ENCODE results near the gene SH3RF3.
"Not testable (repeated sequence)": the region's sequence is repeated elsewhere in the genome, so short reads cannot be mapped to it uniquely, and the experiment has no call there.

Gene SH3RF3

DNA sequence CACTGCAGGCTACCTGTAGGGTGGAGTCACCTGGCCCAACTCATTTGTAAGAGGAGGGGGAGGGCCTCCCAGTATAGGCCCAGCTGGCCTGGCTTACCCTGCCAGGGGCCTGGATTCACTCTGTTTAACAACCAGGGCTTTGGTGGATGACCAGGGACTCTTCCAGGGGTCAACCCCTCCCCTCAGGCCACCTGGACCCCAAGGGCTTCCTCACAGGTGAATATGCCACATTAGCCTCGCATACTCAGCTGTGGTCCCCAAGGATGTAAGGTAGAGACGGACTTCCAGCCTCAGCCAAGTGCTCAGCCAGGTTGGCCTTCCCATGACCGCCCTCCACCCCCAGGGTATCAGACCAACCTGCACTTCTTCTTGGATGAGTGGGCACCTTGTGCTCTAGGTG, 8.8 kb upstream of the SH3RF3 start:
- H3K4me3 ChIP-seq (ENCODE audit: low read length), result no peak overlapping the region
- no peak overlapping the region for H3K4me2 ChIP-seq (ENCODE audit: low read length)
- no peak overlapping the region for H3K9ac ChIP-seq (ENCODE audit: low read depth, low read length)
- H3K4me1 ChIP-seq (ENCODE audit: control insufficient read depth, insufficient read depth, low read length), result peaks cover 6% of the 10 kb centered on the region
- peaks cover 46% of the 10 kb centered on the region for H3K27me3 ChIP-seq (ENCODE audit: control insufficient read depth, insufficient read depth, low read length)
- H3K9me3 ChIP-seq (replicated peaks; ENCODE audit: low read length), result no peaks in the 10 kb centered on the region
- H3K36me3 ChIP-seq (ENCODE audit: insufficient read depth, low read length), result no peaks in the 10 kb centered on the region

DNA sequence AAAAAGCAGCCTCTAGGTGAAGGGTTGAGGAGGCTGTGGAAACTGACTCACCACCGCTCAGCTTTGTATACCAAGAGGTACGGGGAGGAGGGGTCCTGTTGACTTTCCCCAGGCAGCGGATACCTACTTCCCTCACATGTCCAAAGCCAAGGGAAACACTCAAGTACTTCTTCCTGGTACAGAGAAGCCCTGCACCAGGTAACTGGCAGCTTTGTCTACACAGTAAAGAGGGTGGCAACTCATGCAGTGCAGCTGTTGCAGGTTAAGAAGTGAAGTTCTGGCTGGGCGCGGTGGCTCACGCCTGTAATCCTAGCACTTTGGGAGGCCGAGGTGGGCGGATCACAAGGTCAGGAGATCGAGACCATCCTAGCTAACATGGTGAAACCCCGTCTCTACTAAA, 8.3 kb upstream of the SH3RF3 start:
- H3K9ac ChIP-seq (ENCODE audit: low read depth, low read length); H3K4me3 ChIP-seq (ENCODE audit: low read length); H3K36me3 ChIP-seq (ENCODE audit: insufficient read depth, low read length); H3K4me2 ChIP-seq (ENCODE audit: low read length); H3K9me3 ChIP-seq (replicated peaks; ENCODE audit: low read length); H3K4me1 ChIP-seq (ENCODE audit: control insufficient read depth, insufficient read depth, low read length): not testable (repeated sequence)
- peaks cover 46% of the 10 kb centered on the region for H3K27me3 ChIP-seq (ENCODE audit: control insufficient read depth, insufficient read depth, low read length)

DNA sequence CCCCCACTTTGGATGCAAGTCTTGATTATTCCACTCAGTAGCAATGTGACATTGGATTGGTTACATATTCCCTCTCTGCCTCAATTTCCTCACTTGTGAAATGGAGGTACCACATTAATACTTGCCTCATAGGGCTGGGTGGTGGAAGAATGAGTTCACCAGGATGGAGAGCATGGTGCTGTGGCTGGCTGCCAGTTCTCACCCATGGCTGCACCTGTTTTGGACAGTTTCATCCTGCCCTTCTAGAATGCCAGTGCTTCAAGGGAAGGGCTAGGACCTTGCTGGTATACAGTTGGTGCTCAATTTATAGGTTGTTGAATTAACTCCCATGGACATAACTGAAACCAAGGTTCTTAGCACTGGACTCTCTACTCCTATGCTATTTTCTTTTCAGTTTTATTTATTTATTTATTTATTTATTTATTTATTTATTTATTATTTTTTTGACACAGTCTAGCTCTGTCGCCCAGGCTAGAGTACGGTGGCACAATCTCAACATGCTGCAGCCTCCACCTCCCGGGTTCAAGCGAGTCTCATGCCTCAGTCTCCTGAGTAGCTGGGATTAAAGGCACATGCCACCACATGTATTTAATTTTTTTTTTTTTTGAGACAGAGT, 5.3 kb upstream of the SH3RF3 start:
- no peak overlapping the region for H3K4me3 ChIP-seq (ENCODE audit: low read length)
- H3K4me1 ChIP-seq (ENCODE audit: control insufficient read depth, insufficient read depth, low read length), result peaks cover 31% of the 10 kb centered on the region
- no peak overlapping the region for H3K4me2 ChIP-seq (ENCODE audit: low read length)
- H3K9me3 ChIP-seq (replicated peaks; ENCODE audit: low read length), result no peaks in the 10 kb centered on the region
- peaks cover 34% of the 10 kb centered on the region for H3K27me3 ChIP-seq (ENCODE audit: control insufficient read depth, insufficient read depth, low read length)
- no peaks in the 10 kb centered on the region for H3K36me3 ChIP-seq (ENCODE audit: insufficient read depth, low read length)
- H3K9ac ChIP-seq (ENCODE audit: low read depth, low read length), result no peak overlapping the region

DNA sequence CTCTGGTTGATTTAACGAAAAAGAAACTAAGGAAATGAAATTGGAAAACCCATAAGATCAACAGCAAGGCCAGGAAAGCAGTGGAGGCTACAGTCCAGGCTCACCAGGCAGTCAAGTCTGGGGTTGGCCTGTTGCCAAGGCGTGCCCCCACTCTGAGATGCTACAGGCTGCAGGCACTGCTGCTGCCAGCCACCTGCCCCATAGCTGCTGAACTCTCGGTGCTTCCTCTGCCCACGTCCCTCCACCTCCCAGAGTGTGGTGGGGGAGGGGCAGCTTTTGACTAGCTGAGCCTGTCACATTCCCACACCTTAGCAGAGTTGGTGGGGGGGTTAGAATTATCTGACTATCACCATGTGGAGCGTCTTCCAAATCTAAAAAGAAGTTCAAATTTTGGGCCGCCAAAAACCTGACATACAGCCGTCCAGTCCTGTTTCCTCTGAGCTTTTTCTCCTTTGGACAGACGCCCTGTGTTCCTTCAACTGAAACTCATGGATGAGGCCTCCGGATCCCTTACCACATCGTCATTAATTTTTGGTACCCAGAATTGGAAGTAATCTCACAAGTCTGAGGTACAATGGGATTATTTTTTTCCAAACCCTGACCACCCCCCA, 3.9 kb upstream of the SH3RF3 start:
- Histone ChIP-seq H3K4me3 (ENCODE audit: low read length) (peak overlapping the region; percentile 8), H3K4me2 (ENCODE audit: low read length) (peak overlapping the region; percentile 69), H3K27me3 (ENCODE audit: control insufficient read depth, insufficient read depth, low read length) (peaks cover 26% of the 10 kb centered on the region), H3K36me3 (ENCODE audit: insufficient read depth, low read length) (no peaks in the 10 kb centered on the region), H3K9ac (ENCODE audit: low read depth, low read length) (no peak overlapping the region), H3K9me3 (replicated peaks; ENCODE audit: low read length) (no peaks in the 10 kb centered on the region), H3K4me1 (ENCODE audit: control insufficient read depth, insufficient read depth, low read length) (peaks cover 31% of the 10 kb centered on the region)

DNA sequence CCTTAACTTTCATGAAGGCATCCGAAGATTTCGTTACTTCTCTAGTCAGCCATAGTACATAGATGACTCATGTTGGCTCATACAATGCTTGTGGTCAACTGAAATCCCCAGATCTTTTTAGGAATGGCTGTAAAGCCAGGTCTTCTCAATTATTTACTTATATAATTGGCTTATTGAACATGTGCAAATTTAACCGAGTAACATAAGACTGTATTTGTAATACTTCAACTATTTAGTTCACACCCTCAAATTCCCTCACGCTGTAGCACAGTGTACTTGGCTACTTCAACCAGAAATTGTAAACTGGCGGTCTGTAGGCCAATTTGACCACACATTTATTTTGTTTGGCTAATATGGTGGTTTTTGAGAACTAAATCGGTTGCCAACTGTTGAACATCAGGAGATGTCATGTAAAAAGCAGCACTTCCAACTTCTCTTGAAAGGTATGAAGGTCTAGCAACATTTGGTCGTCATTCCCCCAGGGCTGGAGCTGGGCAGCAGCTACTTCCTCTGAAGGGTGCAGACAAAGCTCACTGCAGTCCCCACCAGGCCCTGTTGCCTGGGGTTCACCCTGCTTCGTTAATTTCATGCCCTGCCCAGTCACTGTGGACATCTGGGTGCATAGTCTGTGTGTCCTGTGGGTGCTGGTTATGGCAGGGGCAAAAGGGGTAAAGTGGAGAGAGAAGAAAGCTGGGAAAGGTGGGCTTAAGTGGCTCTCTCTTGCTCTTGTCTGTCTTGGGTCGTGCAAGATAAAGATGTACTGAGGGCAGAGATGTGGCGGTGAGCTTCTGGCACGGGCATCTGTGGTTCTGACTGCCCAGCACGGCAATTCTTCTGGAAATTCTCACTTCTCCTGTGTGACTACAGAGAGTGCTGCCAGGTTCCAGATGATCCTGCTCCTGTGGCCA, 3.2 kb upstream of the SH3RF3 start:
- Histone ChIP-seq H3K9me3 (replicated peaks; ENCODE audit: low read length) (no peaks in the 10 kb centered on the region), H3K9ac (ENCODE audit: low read depth, low read length) (peak overlapping the region; percentile 19), H3K27me3 (ENCODE audit: control insufficient read depth, insufficient read depth, low read length) (peaks cover 26% of the 10 kb centered on the region), H3K4me1 (ENCODE audit: control insufficient read depth, insufficient read depth, low read length) (peaks cover 31% of the 10 kb centered on the region), H3K4me3 (ENCODE audit: low read length) (peak overlapping the region; percentile 52), H3K36me3 (ENCODE audit: insufficient read depth, low read length) (no peaks in the 10 kb centered on the region), H3K4me2 (ENCODE audit: low read length) (peak overlapping the region; percentile 96)

DNA sequence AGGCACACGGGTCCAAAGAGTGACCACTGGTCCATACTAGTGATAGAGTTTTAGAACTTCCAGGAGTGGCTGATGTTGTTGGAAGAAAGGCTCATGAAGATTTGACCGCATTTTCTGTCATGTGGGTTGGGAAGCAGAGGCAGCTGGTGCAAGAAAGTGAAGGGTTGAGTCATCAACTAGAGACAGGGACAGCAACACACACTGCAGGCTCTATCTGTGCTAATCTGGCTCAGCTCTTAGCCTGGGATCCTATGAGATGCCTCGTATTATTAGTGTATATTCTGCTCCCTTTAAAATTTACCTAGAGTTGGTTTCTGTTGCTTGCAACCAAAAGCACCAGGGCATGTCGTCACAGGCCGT, 2.5 kb upstream of the SH3RF3 start:
- no peaks in the 10 kb centered on the region for H3K9me3 ChIP-seq (replicated peaks; ENCODE audit: low read length)
- peaks cover 34% of the 10 kb centered on the region for H3K4me1 ChIP-seq (ENCODE audit: control insufficient read depth, insufficient read depth, low read length)
- no peaks in the 10 kb centered on the region for H3K36me3 ChIP-seq (ENCODE audit: insufficient read depth, low read length)
- peak overlapping the region; percentile 96 for H3K4me2 ChIP-seq (ENCODE audit: low read length)
- H3K27me3 ChIP-seq (ENCODE audit: control insufficient read depth, insufficient read depth, low read length), result peaks cover 22% of the 10 kb centered on the region
- H3K9ac ChIP-seq (ENCODE audit: low read depth, low read length), result no peak overlapping the region
- peak overlapping the region; percentile 52 for H3K4me3 ChIP-seq (ENCODE audit: low read length)

DNA sequence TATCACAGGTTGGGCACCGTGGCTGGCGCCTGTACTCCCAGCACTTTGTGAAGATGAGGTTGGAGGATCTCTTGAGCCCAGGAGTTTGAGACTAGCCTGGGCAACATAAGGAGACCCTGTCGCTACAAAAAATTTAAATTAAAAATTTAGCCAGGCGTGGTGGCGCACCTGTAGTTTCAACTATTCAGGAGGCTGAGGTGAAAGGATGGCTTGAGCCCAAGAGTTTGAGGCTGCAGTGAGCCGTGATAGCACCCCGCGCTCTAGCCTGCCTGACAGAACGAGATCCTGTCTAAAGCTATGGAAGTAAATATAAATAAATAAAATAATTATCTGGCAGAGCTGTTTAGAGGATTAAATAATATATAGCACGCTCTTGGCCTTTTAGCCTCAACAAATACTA, 1.4 kb upstream of the SH3RF3 start:
- Histone ChIP-seq H3K9ac (ENCODE audit: low read depth, low read length) (peak overlapping the region; percentile 27), H3K27me3 (ENCODE audit: control insufficient read depth, insufficient read depth, low read length) (peaks cover 12% of the 10 kb centered on the region), H3K4me3 (ENCODE audit: low read length) (peak overlapping the region; percentile 86), H3K36me3 (ENCODE audit: insufficient read depth, low read length) (no peaks in the 10 kb centered on the region), H3K4me1 (ENCODE audit: control insufficient read depth, insufficient read depth, low read length) (peaks cover 39% of the 10 kb centered on the region), H3K4me2 (ENCODE audit: low read length) (peak overlapping the region; percentile 96), H3K9me3 (replicated peaks; ENCODE audit: low read length) (no peaks in the 10 kb centered on the region)

DNA sequence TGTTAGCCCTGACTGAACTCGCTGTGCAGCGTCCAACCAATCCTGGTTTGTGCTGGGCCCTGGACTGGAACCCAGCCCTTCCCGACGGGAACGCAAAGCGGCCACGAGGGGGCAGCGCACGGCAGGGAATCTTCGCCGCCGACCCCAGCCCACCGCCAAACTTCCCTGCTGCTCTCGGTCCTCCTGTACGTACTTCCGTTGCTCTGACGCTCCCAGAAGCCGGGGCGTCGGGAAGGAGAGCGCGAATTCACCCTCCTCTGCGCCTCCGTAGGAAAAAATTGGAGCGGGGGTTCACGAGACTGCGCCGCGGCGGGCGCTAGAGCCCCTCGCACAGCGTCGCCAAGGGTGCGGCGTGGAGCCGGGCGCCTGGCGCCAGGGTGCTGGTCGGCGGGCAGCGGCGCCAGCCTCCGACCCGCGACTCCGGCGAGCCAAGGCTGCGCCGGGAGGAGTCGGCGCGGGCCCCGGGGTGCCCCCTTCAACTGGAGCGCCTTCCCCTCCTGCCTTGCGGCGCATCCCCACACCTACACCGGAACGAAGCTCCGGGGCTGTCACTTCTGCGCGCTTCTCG, 873 bp upstream of the SH3RF3 start:
- H3K36me3 ChIP-seq (ENCODE audit: insufficient read depth, low read length), result no peaks in the 10 kb centered on the region
- peak overlapping the region; percentile 91 for H3K9ac ChIP-seq (ENCODE audit: low read depth, low read length)
- H3K4me3 ChIP-seq (ENCODE audit: low read length), result peak overlapping the region; percentile 86
- H3K4me2 ChIP-seq (ENCODE audit: low read length), result peak overlapping the region; percentile 96
- no peaks in the 10 kb centered on the region for H3K9me3 ChIP-seq (replicated peaks; ENCODE audit: low read length)
- H3K4me1 ChIP-seq (ENCODE audit: control insufficient read depth, insufficient read depth, low read length), result peaks cover 39% of the 10 kb centered on the region
- H3K27me3 ChIP-seq (ENCODE audit: control insufficient read depth, insufficient read depth, low read length), result peaks cover 6% of the 10 kb centered on the region

DNA sequence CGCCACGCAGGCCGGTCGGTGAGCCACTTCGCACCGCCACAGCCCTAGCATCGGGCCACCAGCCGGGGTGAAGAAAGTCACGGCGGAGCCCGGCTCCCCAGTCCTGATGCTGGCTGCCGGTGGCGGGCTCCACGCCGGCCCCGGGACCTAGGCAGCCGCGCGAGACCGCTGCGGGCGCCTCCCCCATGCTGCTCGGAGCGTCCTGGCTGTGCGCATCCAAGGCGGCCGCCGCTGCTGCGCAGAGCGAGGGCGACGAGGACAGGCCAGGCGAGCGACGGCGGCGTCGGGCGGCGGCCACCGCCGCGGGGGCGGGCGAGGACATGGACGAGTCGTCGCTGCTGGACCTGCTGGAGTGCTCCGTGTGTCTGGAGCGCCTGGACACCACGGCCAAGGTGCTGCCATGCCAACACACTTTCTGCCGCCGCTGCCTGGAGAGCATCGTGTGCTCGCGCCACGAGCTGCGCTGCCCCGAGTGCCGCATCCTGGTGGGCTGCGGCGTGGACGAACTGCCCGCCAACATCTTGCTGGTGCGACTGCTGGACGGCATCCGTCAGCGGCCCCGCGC, 433 bp downstream of the SH3RF3 start:
- H3K36me3 ChIP-seq (ENCODE audit: insufficient read depth, low read length), result no peaks in the 10 kb centered on the region
- peak overlapping the region; percentile 91 for H3K9ac ChIP-seq (ENCODE audit: low read depth, low read length)
- H3K9me3 ChIP-seq (replicated peaks; ENCODE audit: low read length), result no peaks in the 10 kb centered on the region
- H3K4me2 ChIP-seq (ENCODE audit: low read length), result peak overlapping the region; percentile 96
- peak overlapping the region; percentile 86 for H3K4me3 ChIP-seq (ENCODE audit: low read length)
- H3K4me1 ChIP-seq (ENCODE audit: control insufficient read depth, insufficient read depth, low read length), result peaks cover 45% of the 10 kb centered on the region
- no peaks in the 10 kb centered on the region for H3K27me3 ChIP-seq (ENCODE audit: control insufficient read depth, insufficient read depth, low read length)

DNA sequence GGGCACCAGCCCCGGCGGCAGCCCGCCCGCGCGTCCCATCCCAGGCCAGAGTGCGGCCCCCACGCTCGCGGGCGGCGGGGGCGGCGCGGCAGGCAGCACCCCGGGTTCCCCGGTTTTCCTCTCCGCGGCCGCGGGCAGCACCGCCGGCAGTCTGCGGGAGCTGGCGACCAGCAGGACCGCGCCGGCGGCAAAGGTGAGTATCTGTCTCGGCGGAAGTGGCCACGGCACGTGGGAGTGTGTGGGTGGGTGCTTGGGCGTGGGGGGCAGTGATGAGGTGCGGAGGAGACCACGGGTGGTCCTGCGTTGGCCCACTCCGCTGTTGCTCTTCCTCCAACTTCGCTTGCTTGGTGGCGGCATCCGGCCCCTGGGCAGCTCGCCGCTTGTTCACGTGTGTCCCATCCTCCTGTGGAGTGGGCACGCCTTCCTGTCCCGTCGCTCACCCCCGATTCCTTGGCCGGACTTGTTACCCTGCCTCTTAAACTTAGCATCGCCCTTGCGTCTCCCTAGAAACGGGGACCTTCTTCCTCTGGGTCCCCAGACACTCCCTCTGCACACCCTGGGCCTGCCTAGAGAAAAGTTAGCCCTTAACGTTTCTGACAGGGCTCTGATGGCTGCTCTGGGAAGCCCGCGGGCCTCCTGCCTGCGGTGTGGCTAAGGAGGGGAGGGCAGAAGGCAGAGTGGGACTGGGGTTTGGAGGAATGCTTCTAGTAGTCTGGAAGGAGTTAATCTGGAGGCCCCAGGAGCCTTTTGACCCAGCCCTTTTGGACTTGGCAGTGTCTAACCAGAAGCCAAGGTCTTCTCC, 1.1 kb downstream of the SH3RF3 start:
- peaks cover 39% of the 10 kb centered on the region for H3K4me1 ChIP-seq (ENCODE audit: control insufficient read depth, insufficient read depth, low read length)
- H3K9ac ChIP-seq (ENCODE audit: low read depth, low read length), result peak overlapping the region; percentile 91
- no peaks in the 10 kb centered on the region for H3K9me3 ChIP-seq (replicated peaks; ENCODE audit: low read length)
- no peaks in the 10 kb centered on the region for H3K36me3 ChIP-seq (ENCODE audit: insufficient read depth, low read length)
- no peaks in the 10 kb centered on the region for H3K27me3 ChIP-seq (ENCODE audit: control insufficient read depth, insufficient read depth, low read length)
- peak overlapping the region; percentile 86 for H3K4me3 ChIP-seq (ENCODE audit: low read length)
- H3K4me2 ChIP-seq (ENCODE audit: low read length), result peak overlapping the region; percentile 96

DNA sequence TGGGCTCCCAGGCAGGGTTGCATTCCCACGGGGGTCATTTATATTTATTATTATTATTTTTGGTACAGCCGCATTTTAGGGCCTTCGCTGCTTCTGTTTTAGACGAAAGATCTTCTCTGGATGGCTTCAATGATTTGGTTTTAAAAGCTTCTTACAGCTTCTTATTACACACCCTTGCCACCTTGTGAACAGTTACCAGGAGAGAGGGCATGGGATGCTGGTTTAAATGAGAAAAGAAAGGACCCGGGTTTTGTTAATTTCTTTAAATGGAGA, 1.7 kb downstream of the SH3RF3 start:
- Histone ChIP-seq H3K4me3 (ENCODE audit: low read length) (peak overlapping the region; percentile 86), H3K9me3 (replicated peaks; ENCODE audit: low read length) (no peaks in the 10 kb centered on the region)

More for the DNA sequence above, 1.7 kb downstream of the SH3RF3 start:
- peak overlapping the region; percentile 91 for H3K9ac ChIP-seq (ENCODE audit: low read depth, low read length)
- H3K27me3 ChIP-seq (ENCODE audit: control insufficient read depth, insufficient read depth, low read length), result no peaks in the 10 kb centered on the region
- H3K36me3 ChIP-seq (ENCODE audit: insufficient read depth, low read length), result no peaks in the 10 kb centered on the region
- peak overlapping the region; percentile 96 for H3K4me2 ChIP-seq (ENCODE audit: low read length)
- peaks cover 36% of the 10 kb centered on the region for H3K4me1 ChIP-seq (ENCODE audit: control insufficient read depth, insufficient read depth, low read length)

All from skeletal muscle satellite cell (primary cell).